ENCODE measurements around the gene STAC2. TPM values are rescaled to one million over a fixed set of nuclear protein-coding genes. Genes with fewer than 3 reads are reported as not detected.

The STAC2 gene, protein sequence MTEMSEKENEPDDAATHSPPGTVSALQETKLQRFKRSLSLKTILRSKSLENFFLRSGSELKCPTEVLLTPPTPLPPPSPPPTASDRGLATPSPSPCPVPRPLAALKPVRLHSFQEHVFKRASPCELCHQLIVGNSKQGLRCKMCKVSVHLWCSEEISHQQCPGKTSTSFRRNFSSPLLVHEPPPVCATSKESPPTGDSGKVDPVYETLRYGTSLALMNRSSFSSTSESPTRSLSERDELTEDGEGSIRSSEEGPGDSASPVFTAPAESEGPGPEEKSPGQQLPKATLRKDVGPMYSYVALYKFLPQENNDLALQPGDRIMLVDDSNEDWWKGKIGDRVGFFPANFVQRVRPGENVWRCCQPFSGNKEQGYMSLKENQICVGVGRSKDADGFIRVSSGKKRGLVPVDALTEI
- total RNA-seq (2022; extraction: Qiagen RNA extraction), result 3.5 to 4.8 TPM (median 4.0 TPM) in 5 replicates

DNA sequence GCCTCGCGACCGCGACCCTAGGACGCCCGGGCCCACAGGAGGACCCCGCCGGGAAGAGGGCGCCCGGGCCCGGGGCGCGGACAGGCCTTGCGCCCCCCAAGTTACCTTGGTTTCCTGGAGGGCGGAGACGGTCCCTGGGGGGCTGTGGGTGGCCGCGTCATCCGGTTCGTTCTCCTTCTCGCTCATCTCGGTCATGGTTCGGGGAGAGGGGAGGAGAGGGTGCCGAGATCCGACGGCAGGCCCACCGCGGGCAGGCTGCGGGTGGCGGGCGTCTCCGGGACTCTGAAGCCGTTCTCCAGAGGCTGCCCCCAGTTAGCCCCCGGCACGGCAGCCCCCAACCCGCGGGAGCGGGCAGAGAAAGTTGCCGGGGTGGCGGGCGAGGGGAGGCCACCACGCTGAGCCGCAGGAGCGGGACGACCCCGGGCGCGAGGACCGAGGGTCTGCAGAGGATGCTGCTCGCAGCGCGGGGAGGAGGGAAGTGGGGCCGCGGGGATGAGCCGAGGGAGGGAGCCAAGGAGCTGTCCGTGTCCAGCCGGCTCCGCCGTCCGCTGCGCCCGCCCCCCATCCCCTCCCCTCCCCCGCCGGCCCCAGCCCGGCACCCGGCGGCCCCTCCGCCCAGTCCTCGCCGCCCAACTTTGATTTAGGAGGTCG, at the start of gene STAC2:
STAC2 (minus strand) TSS at position 638 of the 651 bp plus-strand sequence; CDS start at position 195, 443 bp downstream.

GRCh38 chr17:39200070-39200879, 25.5 kb downstream of the STAC2 start, which contains the start of gene RPL19:
TSS of gene RPL19 (plus strand) at chr17:39200283. CDS start at chr17:39200345, 62 bp downstream.

GRCh38 chr17:39197380-39198185, 28.2 kb downstream of the STAC2 start, which contains the start of gene CACNB1:
TSS of gene CACNB1 (minus strand) at chr17:39197669. CDS start at chr17:39197495, 174 bp downstream.

GRCh38 chr17:39165841-39166349, 59.9 kb downstream of the STAC2 start, which contains the start of gene ARL5C:
TSS of gene ARL5C (minus strand) at chr17:39166161. CDS start at chr17:39165760, 401 bp downstream.

Other genes starting within 250 kb of the STAC2 start
- 0.02 to 0.33 TPM (median 0.14 TPM) in 5 replicates for gene PLXDC1, start 74.3 kb downstream of the STAC2 start, total RNA-seq (2022; extraction: Qiagen RNA extraction)
- not detected in 5 replicates for gene ARL5C, start 59.8 kb downstream of the STAC2 start, total RNA-seq (2022; extraction: Qiagen RNA extraction)
- gene CACNB1, start 28.3 kb downstream of the STAC2 start, total RNA-seq (2022; extraction: Qiagen RNA extraction), result 4.8 to 6.3 TPM (median 5.3 TPM) in 5 replicates
- 3,879 to 4,178 TPM (median 3,969 TPM) in 5 replicates for gene RPL19, start 25.7 kb downstream of the STAC2 start, total RNA-seq (2022; extraction: Qiagen RNA extraction)
- 6.2 to 8.3 TPM (median 7.3 TPM) in 5 replicates for gene FBXL20, start 175.7 kb upstream of the STAC2 start, total RNA-seq (2022; extraction: Qiagen RNA extraction)
- gene MED1, start 225.3 kb upstream of the STAC2 start, total RNA-seq (2022; extraction: Qiagen RNA extraction), result 25.2 to 38.1 TPM (median 29.4 TPM) in 5 replicates
- 28.8 to 39.4 TPM (median 35.1 TPM) in 5 replicates for gene CDK12, start 235.5 kb upstream of the STAC2 start, total RNA-seq (2022; extraction: Qiagen RNA extraction)